ENCODE data around the gene PDRG1. TPM values are rescaled to one million over a fixed set of nuclear protein-coding genes. Genes with fewer than 3 reads are reported as not detected.
"Not testable (repeated sequence)": the region's sequence is repeated elsewhere in the genome, so short reads cannot be mapped to it uniquely, and the experiment has no call there.

Gene PDRG1
- total RNA-seq, 2 donors from 2014 or later, result 11.4 to 30.3 TPM

DNA sequence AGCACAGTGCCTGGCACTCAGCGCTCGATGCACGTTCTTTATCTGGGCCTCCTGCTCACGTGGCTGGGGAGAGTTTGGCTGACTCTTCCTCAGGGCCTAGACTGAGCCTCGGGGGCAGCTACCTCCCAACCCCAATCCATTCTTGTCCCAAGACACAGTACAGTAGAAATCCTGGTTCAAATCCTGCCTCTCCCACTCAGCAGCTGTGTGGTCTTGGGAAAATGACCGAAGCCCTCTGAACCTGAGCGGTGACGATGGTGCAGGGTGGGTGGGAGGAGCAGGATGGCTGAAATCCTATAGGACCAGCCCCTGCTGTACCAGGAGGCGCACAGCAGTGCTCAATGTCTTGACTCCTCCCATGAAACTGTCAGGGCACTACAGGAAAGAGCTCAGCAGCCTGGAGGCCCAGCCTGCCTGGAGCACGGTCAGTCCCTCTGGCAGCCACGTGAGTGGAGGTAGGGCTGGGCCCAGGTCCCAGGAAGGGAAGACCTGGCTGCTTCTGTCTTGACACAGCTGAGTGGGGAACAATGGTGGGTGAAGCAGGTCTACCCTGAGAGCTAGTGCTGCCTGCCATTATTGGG is 31.5 kb downstream of the PDRG1 start:
- Histone ChIP-seq H3K4me1 (replicated peaks) (no peaks in the 10 kb centered on the region), H3K27ac (no peak overlapping the region), H3K36me3 (no peaks in the 10 kb centered on the region), H3K4me3 (no peak overlapping the region), H3K27me3 (replicated peaks; ENCODE audit: insufficient read depth) (no peaks in the 10 kb centered on the region), H3K9me3 (no peaks in the 10 kb centered on the region)
- intact Hi-C loops (cut with DNase I), result no loop called here
- DNase-seq (ENCODE audit: low spot score), result no peak
- TF ChIP-seq POLR2A (IDR thresholded peaks at IDR 0.05) (no peak), POLR2AphosphoS5 (IDR thresholded peaks at IDR 0.05) (no peak)
- TF ChIP-seq, protein P1, sequence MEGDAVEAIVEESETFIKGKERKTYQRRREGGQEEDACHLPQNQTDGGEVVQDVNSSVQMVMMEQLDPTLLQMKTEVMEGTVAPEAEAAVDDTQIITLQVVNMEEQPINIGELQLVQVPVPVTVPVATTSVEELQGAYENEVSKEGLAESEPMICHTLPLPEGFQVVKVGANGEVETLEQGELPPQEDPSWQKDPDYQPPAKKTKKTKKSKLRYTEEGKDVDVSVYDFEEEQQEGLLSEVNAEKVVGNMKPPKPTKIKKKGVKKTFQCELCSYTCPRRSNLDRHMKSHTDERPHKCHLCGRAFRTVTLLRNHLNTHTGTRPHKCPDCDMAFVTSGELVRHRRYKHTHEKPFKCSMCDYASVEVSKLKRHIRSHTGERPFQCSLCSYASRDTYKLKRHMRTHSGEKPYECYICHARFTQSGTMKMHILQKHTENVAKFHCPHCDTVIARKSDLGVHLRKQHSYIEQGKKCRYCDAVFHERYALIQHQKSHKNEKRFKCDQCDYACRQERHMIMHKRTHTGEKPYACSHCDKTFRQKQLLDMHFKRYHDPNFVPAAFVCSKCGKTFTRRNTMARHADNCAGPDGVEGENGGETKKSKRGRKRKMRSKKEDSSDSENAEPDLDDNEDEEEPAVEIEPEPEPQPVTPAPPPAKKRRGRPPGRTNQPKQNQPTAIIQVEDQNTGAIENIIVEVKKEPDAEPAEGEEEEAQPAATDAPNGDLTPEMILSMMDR (IDR thresholded peaks at IDR 0.05), result no peak
- WGBS, result 89% methylated on average over 9 of the region's 11 CpGs

DNA sequence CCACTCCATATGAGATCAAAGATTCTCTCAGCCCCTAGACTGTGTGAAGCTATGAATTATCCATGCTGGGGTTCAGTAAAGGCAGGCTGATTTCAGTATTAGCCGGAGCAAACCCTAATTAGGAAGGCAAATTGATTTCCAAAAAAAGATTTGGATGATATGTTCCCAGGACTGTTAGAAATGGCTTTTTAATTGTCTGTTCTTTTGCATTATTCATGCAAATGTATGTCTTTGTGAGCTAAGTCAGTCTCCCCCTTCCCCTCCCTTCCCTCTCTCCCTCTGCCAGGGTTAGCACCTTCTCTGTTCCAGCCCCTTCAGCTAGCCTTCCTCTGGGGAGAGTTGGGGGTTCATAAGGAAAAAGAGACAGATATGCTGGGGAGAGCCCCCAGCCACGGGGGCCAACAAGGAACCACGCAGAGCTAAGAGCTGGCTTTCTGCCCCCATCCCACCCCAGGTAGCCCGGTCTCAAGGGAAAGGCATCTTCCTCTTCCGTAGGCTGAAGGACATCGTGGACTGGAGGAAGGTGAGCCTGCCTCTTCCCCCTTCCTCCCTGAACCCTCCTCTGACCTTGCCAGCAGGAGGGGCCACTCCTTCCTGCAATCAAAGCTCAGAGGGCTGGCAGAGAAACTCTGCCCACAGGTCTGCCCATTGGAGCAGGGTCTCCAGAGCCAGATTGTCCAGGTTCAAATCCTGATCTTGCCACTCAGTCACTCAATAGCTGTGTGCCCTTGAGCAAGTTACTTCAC is 32.3 kb downstream of the PDRG1 start:
- 64% methylated on average over 6 of the region's 6 CpGs for WGBS
- Histone ChIP-seq H3K4me1 (replicated peaks) (no peaks in the 10 kb centered on the region), H3K9me3 (no peaks in the 10 kb centered on the region), H3K27ac (no peak overlapping the region), H3K4me3 (no peak overlapping the region), H3K27me3 (replicated peaks; ENCODE audit: insufficient read depth) (no peaks in the 10 kb centered on the region), H3K36me3 (no peaks in the 10 kb centered on the region)
- DNase-seq (ENCODE audit: low spot score), result no peak
- intact Hi-C loops (cut with DNase I), result no loop called here
- TF ChIP-seq, protein P1 (IDR thresholded peaks at IDR 0.05), result no peak
- TF ChIP-seq POLR2AphosphoS5 (IDR thresholded peaks at IDR 0.05), result no peak
- no peak for TF ChIP-seq POLR2A (IDR thresholded peaks at IDR 0.05)

DNA sequence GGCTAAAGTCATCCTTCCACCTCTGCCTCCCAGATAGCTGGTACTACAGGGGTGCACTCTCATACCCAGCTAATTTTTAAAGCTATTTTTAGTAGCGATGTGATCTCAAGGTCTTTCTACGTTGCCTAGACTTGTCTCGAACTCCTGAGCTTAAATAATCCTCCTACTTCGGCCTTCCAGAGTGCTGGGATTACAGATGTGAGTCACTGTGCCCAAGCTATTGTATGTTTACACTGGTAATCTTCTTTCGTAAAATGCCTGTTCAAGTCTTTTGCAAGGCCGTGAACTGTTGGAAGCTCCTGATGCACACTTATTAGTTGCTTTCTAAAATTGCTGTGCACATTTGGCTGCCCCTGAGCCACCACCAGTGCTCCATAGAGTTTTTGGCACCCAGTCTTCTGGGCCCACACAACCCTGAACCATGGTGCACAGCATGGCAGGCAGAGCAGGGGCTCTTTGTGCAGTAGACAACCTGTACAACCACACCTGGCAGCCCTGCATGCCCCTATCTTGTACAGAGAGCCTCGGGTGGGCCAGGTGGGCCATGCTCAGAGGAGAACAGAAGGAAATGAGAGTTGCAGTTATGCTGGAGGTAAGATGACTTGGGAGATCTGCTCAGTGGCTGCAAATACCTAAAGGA is 33.3 kb downstream of the PDRG1 start:
- 79% methylated on average over 7 of the region's 7 CpGs for WGBS
- intact Hi-C loops (cut with DNase I), result no loop called here
- TF ChIP-seq, protein P1 (IDR thresholded peaks at IDR 0.05), result no peak
- TF ChIP-seq POLR2A (IDR thresholded peaks at IDR 0.05) (no peak), POLR2AphosphoS5 (IDR thresholded peaks at IDR 0.05) (no peak)

DNA sequence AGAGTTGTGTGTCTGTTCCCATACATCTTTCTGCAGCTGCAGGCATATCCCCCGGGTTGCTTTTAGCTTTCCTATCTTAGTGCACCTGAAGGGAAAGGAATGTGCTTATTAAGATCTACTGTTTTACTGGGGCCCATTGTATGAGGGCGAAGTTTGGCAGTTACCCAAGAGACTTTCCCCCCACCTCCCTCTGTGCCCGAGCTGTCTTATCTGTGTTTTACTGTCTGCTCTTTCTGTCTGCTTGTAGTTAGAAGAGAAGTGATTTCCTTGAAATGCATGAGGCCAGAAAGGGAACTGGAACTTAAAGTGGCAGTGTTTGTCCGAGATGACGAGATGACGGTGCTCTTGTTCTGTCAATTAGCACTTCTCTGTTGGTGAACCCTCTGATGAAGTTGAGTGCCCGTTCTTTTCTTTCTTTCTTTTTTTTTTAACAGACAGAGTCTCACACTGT is 33.9 kb downstream of the PDRG1 start:
- intact Hi-C loops (cut with DNase I); H3K36me3 ChIP-seq; H3K4me3 ChIP-seq; H3K27ac ChIP-seq; H3K4me1 ChIP-seq (replicated peaks); H3K27me3 ChIP-seq (replicated peaks; ENCODE audit: insufficient read depth); DNase-seq (ENCODE audit: low spot score); H3K9me3 ChIP-seq: not testable (repeated sequence)
- 16% methylated on average over 7 of the region's 7 CpGs for WGBS

More for the DNA sequence above, 33.3 kb downstream of the PDRG1 start:
- Histone ChIP-seq H3K9me3 (no peaks in the 10 kb centered on the region), H3K27me3 (replicated peaks; ENCODE audit: insufficient read depth) (no peaks in the 10 kb centered on the region), H3K27ac (no peak overlapping the region), H3K4me3 (no peak overlapping the region), H3K4me1 (replicated peaks) (no peaks in the 10 kb centered on the region), H3K36me3 (no peaks in the 10 kb centered on the region)
- no peak for DNase-seq (ENCODE audit: low spot score)

DNA sequence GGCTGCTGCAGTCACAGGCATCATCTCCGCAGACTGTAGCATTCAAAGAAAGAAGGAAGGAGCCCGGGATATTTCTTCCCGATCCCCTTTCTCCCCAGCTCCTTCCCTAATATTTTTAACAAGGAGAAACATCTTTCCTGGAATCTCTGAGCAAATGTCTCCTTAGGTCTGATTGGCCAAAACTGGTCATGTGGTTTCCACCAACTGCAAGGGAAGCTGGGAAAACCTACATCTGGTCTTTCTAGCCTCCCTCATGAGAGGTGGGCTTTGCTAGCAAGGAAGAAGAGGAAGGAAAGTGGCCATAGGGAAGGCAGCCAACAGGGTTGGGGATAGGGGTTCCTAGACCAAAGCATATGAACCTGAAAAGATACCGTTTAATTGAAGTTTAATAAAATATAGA is 35.1 kb downstream of the PDRG1 start:
- DNase-seq (ENCODE audit: low spot score), result no peak
- no peak overlapping the region for H3K4me3 ChIP-seq
- no peaks in the 10 kb centered on the region for H3K4me1 ChIP-seq (replicated peaks)
- 94% methylated on average over 4 of the region's 4 CpGs for WGBS
- H3K27ac ChIP-seq, result no peak overlapping the region
- no peaks in the 10 kb centered on the region for H3K9me3 ChIP-seq
- intact Hi-C loops (cut with DNase I), result no loop called here
- H3K36me3 ChIP-seq, result no peaks in the 10 kb centered on the region
- TF ChIP-seq POLR2AphosphoS5 (IDR thresholded peaks at IDR 0.05), result no peak
- TF ChIP-seq POLR2A (IDR thresholded peaks at IDR 0.05), result no peak
- TF ChIP-seq, protein P1 (IDR thresholded peaks at IDR 0.05), result no peak
- no peaks in the 10 kb centered on the region for H3K27me3 ChIP-seq (replicated peaks; ENCODE audit: insufficient read depth)

Measured in prostate gland (tissue), 2 donors.